AML-193 (cell line): ENCODE data around the gene COIL.

Source experiments
- DNase-seq, 2 experiments: peaks; one replicate each; lab custom pipeline; 2025; lab: John Stamatoyannopoulos, UW

COIL gene

GRCh38 chr17:56935461-56935860, 25.4 kb downstream of the COIL start:
- no peak for DNase-seq

GRCh38 chr17:56934280-56934679, 26.6 kb downstream of the COIL start:
- no peak for DNase-seq

DNA sequence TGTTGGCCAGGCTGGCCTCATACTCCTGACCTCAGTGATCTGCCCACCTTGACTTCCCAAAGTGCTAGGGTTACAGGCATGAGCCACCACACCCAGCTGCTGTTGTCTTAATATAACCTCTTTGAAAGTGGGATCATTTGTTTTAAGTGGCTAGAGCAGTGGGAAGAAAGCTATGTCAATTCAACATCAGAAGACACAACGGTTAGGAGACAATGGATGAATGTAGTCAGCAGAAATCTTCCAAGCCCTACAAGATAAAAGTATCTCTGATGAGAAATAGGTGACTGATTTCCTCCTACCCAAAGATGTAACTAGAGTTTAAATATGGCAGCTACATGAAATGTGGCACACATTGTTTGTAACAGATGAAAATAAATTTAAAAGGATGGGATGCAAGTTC, 27.0 kb downstream of the COIL start:
- no peak for DNase-seq

- DNase-seq = no peak
Observed at GRCh38 chr17:56933151-56933745, 27.6 kb downstream of the COIL start.

DNA sequence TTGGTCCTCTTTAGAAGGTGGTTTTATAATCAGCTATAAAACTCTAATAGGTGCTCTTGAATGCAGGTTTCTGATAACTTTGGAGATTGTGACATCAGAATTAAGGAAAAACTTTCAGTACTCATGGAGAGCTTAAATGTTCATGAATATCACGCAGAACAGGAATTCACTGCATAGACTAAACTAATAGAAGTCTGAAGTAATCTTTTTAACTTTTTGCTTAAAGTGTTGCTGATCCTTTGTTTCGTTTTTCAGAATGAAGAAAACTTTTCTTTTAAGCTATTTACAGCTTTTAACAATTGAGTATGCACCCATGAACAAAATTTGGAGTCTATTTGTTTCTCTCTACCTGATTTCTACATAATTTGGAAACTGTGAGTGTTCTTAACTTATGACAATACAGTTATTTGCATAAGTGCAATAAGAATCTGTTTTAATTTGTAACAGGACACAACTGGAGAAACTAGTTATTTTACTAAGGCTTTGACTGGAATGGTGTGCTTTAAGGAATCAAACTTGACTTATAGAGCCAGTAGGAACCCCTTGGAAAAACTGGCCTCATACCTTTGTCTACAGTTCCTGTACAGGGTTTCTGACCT, 30.0 kb downstream of the COIL start:
- no peak for DNase-seq

GRCh38 chr17:56929362-56929969, 31.4 kb downstream of the COIL start:
- DNase-seq = no peak

GRCh38 chr17:56928586-56928985, 32.3 kb downstream of the COIL start:
- no peak for DNase-seq

- DNase-seq = no peak
Observed at GRCh38 chr17:56926704-56927103, 34.1 kb downstream of the COIL start.

DNA sequence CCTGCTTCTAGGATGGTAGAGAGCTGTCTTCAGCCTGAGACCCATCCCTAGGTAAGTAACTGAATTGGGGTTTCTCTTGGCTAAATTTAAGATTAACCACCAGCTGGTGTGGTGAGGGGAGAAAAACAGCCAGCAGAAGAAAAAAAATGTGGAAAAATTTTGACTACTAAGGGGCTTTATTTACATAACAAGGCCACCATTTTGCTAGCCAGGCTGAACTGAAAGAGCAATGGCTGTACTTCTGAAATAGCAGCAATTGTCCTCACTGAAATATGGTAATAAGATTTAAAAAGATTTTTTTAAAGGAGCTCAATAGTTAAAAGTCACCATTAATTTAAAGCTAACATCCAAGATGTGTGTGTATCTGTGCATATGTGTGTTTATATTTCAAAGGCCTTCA, 34.6 kb downstream of the COIL start:
- no peak for DNase-seq

DNA sequence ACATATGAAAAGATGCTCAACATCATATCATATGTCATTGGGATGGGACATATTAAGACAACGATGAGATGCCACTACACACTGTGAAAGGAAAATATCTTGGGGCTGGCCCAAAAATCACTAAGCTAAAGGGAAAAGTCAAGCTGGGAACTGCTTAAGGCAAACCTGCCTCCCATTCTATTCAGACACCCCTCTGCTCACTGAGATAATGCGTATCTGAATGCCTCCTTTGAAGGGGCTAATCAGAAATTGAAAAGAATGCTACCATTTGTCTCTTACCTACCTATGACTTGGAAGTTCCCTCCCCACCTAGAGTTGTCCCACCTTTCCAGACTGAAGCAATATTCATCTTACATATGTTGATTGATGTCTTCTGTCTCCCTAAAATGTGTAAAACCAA, 35.8 kb downstream of the COIL start:
- DNase-seq = no peak

GRCh38 chr17:56919717-56920116, 41.1 kb downstream of the COIL start:
- peak in 1 of 2 experiments; percentile 19 for DNase-seq

GRCh38 chr17:56918916-56919315, 41.9 kb downstream of the COIL start:
- DNase-seq = peak; percentile 100

GRCh38 chr17:56917559-56918296, 43.1 kb downstream of the COIL start:
- DNase-seq = no peak

GRCh38 chr17:56914581-56915273, 46.1 kb downstream of the COIL start:
- DNase-seq = peak in 1 of 2 experiments; percentile 40

- DNase-seq = peak; percentile 83 to 87
Observed at GRCh38 chr17:56913867-56914580, 46.8 kb downstream of the COIL start, which contains the start of gene TRIM25. TRIM25 (minus strand) TSS chr17:56914049; CDS start chr17:56913988, 61 bp downstream.

DNA sequence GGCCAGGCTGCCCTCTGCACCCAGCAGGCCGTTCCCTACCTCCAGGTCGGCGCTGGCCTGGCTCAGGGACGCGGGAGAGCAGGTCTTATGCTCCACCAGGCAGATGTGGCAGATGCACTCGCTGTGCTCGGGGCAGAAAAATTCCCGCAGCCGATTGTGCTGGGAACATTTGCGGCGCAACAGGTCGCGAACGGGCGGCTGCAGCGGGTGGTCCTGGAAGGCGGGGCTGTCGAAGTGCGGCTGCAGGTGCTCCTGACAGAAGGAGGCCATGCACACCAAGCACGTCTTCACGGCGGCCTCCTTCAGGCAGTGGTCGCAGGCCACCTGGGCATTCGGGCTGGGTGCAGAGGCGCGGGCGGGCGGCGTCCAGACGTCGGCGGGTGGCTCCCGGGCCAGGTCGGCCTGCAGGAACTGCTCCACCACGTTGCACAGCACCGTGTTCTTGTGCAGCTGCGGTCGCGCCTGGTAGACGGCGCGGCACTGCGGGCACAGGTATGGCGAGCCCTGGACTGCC, 47.4 kb downstream of the COIL start:
- DNase-seq = no peak

DNA sequence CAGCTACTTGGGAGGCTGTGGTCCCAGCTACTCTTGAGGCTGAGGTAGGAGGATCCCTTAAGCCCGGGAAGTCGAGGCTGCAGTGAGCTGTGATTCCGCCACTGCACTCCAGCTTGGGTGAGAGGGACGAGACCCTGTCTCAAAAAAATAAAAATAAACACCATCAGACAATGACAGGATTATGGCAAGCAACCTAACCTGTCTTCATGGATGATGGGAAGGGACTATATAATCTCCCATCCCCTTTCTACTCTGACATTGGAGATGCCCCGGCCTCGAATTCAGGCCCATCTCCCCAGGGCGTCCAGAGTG, 47.9 kb downstream of the COIL start:
- no peak for DNase-seq

- DNase-seq = peak in 1 of 2 experiments; percentile 20
Observed at GRCh38 chr17:56912105-56912999, 48.5 kb downstream of the COIL start.

DNA sequence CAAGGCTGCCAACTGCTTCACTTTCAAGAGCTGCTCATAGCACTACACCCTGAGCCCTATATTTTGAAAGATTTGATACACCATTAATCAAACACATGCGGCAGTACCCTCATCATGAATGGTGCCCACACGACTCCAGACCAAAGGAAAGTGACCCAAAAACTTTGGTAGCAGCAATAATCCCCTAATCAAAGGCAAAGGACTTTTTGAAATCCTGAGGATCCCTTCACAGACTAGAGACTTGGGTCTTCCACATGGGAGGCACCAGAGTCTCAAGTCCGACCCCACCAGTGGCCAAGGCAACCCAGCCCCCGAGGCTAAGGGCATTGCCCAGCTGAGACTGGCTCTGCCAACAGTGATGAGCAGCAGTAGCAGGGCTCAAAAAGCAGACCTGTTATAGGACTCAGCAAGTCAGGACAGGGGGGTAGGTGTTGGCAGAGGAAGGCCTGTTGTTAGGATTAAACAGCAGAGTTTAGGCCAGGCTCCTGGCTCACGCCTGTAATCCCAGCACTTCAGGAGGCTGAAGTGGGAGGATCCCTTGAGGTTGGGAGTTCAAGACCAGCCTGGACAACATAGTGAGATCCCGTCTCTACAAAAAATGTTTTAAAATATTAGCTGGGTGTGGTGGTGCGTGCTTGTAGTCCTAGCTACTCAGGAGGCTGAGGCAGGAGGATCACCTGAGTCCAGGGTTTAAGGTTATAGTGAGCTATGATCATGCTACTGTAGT, 50.2 kb downstream of the COIL start:
- no peak for DNase-seq
